HG03060 (cell line): ENCODE measurements around the gene NLK.

Source experiments
- ATAC-seq: cut with Tn5 transposase; IDR thresholded peaks from one replicate; pipeline ENCODE4 v1.9.1; 2021; ENCODE audit warnings: low read depth, moderate number of reproducible peaks; ENCODE audit not compliant: unreplicated experiment

The NLK gene

DNA sequence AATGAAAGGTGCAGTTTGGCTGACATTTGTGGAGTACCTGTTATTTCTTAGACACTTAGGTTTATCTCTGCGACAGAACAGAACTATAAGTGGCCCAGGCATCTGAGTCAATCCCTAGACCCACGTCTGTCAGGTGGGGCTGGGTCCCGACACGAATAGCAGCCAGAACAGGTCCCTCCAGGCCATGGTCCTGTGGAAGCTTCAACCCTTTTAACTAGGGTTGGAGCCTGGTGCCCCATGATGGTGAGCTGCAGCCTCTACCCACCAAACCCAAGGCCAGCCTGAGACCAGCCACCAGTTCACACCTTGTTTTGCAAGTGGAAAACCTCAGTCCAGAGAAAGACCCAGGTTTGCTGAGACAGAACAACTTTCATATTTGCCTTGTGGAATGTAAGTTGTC, 202.0 kb downstream of the NLK start:
- no peak for ATAC-seq
